Measurements from ENCODE around the gene GPC6.

The GPC6 gene

DNA sequence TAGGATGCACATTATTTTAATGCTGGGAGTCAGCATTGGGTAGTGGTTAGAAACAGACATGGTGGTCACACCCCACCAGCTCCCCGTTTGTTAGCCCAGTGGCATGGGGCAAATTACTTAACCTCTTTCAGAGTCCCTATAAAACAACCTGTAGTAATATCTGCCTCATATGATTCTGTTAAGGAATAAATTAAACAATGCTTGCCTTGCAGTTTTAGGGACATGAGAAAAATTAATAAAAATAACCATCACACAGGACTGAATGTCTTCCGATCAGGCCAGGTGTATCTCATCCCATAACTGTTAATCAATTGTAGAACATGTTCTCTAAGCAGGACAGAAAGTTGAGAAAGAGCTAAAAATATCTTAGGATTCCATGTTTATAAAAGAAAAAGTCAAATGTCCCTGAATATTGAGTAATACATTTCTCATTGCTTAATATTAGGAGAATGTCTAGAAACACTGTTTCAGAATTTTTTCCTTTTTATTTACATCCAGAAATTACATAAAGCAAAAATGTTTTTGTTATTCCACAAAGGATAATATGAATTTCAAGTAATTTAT is 196.5 kb downstream of the GPC6 start:
- H3K4me3 ChIP-seq (ENCODE audit: low read depth, low read length), result no peak overlapping the region

DNA sequence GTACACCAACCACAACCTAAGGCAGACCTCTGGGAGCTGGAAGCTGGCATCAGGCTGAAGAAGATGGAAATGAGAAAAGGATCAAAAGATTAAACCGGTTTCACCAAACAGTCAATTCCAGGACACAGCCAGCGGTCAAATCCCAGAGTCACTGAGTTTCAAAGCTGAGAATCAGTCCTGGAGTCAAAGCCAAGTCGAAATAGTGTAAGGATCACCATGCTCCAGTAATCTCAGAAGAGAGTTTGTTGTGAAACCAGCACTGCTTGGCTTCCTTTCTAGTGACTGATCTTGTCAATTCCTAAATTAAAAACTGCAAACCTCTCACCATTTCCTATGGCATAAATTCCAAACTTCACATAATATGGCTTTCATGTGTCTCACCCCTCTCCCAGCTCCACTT is 198.8 kb downstream of the GPC6 start:
- H3K4me3 ChIP-seq (ENCODE audit: low read depth, low read length), result no peak overlapping the region
- no peak for TF ChIP-seq CTCF (IDR thresholded peaks at IDR 0.05; ENCODE audit: low read depth, low read length)

More for the DNA sequence above, 196.5 kb downstream of the GPC6 start:
- TF ChIP-seq CTCF (IDR thresholded peaks at IDR 0.05; ENCODE audit: low read depth, low read length), result no peak

GRCh38 chr13:93430381-93430780 is 203.8 kb downstream of the GPC6 start:
- TF ChIP-seq CTCF (IDR thresholded peaks at IDR 0.05; ENCODE audit: low read depth, low read length), result no peak
- no peak overlapping the region for H3K4me3 ChIP-seq (ENCODE audit: low read depth, low read length)

DNA sequence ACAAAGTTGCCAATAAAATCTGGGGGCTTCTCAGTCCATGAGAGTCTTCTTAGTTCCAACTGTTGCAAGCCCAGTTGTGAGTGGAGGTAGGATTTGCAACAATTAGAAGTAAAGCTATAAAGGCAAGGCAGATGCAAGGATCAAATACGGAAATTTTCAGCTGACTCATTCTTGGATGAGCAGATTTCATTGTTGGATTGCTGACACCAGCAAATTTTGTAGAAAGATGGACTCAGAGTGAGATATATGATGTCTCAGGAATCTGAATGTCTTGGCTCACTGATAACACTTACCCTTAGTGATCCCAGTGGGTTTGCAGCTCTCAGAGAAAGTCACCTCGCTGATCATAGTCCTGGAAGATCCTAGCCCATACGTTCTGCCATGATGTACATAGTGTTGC is 209.0 kb downstream of the GPC6 start:
- TF ChIP-seq CTCF (IDR thresholded peaks at IDR 0.05; ENCODE audit: low read depth, low read length), result no peak
- H3K4me3 ChIP-seq (ENCODE audit: low read depth, low read length), result no peak overlapping the region

- TF ChIP-seq CTCF (IDR thresholded peaks at IDR 0.05; ENCODE audit: low read depth, low read length), result no peak
- no peak overlapping the region for H3K4me3 ChIP-seq (ENCODE audit: low read depth, low read length)
Observed at GRCh38 chr13:93437081-93437480, 210.5 kb downstream of the GPC6 start.

DNA sequence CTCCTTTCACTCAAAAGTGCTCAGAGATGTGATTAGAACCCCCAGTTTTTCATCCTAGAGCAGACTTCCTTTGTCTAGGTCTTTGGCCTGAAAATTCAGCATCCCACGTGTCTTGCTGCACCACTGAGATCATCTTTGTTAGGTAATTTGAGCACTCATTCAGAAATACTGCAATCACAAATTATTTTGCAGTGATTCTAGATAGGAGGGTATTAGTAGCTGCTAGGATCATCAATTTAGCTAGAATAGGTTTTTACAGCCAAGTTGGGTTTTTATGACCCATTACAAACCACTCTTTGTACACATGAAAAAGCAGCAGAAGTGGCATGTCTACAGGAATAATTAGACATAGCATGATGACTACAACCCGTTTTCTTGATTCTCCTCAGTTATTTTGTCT is 219.6 kb downstream of the GPC6 start:
- no peak for TF ChIP-seq CTCF (IDR thresholded peaks at IDR 0.05; ENCODE audit: low read depth, low read length)

DNA sequence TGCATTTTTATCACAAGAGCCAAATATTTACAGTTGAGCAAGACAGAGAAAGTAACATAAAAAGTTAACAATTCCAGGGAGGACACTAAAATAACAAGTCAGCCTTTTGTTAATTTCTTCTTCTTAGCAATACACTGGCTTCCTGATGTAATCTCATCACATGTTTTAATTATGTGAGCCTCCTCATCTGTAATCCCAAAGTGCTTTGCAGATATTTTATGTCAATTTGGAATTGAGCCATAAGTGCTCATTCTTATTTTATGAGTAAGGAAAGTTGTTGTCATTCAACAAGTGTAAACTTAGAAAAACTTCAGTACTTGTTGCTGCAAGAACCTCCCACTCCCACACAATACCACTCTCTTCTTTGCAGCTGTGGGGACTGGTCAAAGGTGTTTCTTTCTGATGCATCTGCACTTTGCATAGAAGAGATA is 223.6 kb downstream of the GPC6 start:
- no peak overlapping the region for H3K4me3 ChIP-seq (ENCODE audit: low read depth, low read length)
- TF ChIP-seq CTCF (IDR thresholded peaks at IDR 0.05; ENCODE audit: low read depth, low read length), result no peak

More for the DNA sequence above, 219.6 kb downstream of the GPC6 start:
- no peak overlapping the region for H3K4me3 ChIP-seq (ENCODE audit: low read depth, low read length)

Data from WI38 (cell line).